Left colon (tissue), 2 donors: ENCODE measurements around the gene ABCF1. TPM values are rescaled to one million over a fixed set of nuclear protein-coding genes. Genes with fewer than 3 reads are reported as not detected.
"Not testable (repeated sequence)": the region's sequence is repeated elsewhere in the genome, so short reads cannot be mapped to it uniquely, and the experiment has no call there.

Source experiments
- ATAC-seq: fragments of 200-7000 bp; cut with Tn5 transposase; one replicate; pipeline ENCODE4 v1.9.1; 2020; ENCODE audit warnings: mild to moderate bottlenecking, moderate library complexity
- DNase-seq, 2 donors: peaks; one replicate each; pipeline ENCODE4 v3.0.0-alpha.2; 2020
- intact Hi-C, 2 donors: fragments of 100-400 bp; cut with DNase I in 1 of 2; cut with micrococcal nuclease in 1 of 2; formaldehyde crosslinking; loops; one replicate each; pipeline versions ENCODE4 v1.11.2 to v1.14.0; 2022; cut with DNase I, micrococcal nuclease
- long read RNA-seq: library from polyadenylated mRNA; unstranded; transcript quantifications from one replicate; pipeline ENCODE4 v2.0.0, GENCODE V29; 2021
- total RNA-seq, 2 donors: library from RNA; stranded (reverse); fragmentation: NEBNext Ultra II Directional; extraction: Animal tissue kit (Norgen Biotek cat#: 25700); gene quantifications; one replicate each; pipeline ENCODE4 v1.2.1, GENCODE V29; 2021
- donor health status: DM: no; HTN: no; CAD: no.
- donor health status: DM: yes; HTN: yes; CAD: no.

The ABCF1 gene
- 10 to 100 TPM; 41.7 to 52.0 TPM for total RNA-seq
- long read RNA-seq, transcript ABCF1-201 (25 exons, 3,481 nt): major isoform, 10 of 76 reads
- long read RNA-seq, partial matches to known transcripts: 45 of 76 reads
- long read RNA-seq, other reads (novel, unspliced or antisense): 20 of 76 reads

GRCh38 chr6:30571075-30571761, at the start of gene ABCF1:
Gene ABCF1 (plus strand): TSS chr6:30571442. CDS start chr6:30571488, 46 bp downstream.
- ATAC-seq (peak; percentile 98), DNase-seq (peak; percentile 97 to 100)
- intact Hi-C loops: no loop called here

DNA sequence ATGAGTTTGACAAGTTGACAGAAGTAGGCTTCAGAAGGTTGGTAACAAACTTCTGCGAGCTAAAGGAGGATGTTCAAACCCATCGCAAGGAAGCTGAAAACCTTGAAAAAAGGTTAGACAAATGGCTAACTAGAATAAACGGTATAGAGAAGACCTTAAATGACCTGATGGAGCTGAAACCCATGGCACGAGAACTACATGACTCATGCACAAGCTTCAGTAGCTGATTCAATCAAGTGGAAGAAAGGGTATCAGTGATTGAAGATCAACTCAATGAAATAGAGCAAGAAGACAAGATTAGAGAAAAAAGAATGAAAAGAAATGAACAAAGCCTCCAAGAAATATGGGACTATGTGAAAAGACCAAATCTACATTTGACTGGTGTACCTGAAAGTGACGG, 49.3 kb upstream of the ABCF1 start:
- ATAC-seq, intact Hi-C loops, DNase-seq: not testable (repeated sequence)

DNA sequence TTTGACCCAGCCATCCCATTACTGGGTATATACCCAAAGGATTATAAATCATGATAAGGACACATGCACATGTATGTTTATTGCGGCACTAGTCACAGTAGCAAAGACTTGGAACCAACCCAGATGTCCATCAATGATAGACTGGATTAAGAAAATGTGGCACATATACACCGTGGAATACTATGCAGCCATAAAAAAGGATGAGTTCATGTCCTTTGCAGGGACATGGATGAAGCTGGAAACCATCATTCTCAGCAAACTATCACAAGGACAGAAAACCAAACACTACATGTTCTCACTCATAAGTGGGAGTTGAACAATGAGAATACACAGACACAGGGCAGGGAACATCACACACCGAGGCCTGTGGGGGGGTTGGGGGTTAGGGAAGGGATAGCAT, 44.8 kb upstream of the ABCF1 start:
- intact Hi-C loops, ATAC-seq, DNase-seq: not testable (repeated sequence)

GRCh38 chr6:30529349-30529875, 41.8 kb upstream of the ABCF1 start:
- ATAC-seq, DNase-seq, intact Hi-C loops: not testable (repeated sequence)

DNA sequence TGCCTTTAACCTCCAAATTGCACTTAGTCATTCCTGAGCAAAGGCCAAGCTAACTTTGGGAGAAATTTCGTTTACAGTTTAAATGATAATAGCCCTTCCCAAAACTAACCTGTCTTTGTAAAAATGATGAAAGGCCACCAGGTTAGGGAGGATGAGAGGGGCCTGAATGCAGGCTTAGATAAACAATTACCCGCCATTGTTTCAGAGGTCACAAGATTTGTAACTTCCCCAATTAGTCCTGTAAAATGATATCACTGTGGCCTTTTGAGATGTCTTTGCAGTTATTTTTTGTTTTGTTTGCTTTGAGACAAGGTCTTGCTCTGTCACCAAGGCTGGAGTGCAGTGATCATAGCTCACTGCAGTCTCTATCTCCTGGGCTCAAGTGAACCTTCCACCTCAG, 41.2 kb upstream of the ABCF1 start:
- ATAC-seq: no peak
- no peak for DNase-seq
- intact Hi-C loops: loop anchor here in 1 of 2 donors (5.0 kb wide), 1 partner anchor 48 kb away; no protein-coding TSS in a partner anchor

DNA sequence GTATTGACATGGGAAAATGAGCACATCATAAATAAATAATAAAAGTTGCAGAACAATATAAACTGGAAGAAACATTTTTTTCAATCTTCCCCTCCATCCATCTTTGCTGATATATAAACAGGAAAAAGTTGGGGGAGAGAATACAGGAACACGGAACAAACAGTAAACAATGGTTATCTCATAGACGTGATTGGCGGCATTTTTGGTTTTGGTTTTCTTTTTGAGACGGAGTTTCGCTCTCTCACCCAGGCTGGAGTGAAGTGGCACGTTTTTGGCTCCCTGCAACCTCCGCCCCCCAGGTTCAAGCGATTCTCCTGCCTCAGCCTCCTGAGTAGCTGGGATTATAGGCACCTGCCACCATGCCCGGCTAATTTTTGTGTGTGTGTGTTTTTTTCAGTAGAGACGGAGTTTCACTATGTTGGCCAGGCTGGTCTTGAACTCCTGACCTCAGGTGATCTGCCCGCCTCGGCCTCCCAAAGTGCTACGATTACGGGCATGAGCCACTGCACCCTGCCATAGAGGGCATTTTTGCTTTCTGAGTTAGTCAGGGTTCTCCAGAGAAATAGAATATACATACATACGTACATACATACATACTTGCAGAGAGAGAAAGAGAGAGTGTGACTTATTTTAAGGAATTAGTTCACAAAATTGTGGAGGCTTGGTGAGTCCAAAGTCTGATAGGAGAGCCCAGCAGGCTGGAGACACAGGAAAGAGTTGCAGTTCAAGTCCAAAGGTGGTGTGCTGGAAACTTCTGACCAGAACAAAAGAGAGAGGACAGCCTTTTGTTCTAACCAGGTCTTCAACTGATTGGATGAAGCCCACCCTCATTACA, 37.6 kb upstream of the ABCF1 start:
- intact Hi-C loops: loop anchor here in 1 of 2 donors (5.0 kb wide), 1 partner anchor 51 kb away; no protein-coding TSS in a partner anchor
- ATAC-seq (peak; percentile 77), DNase-seq (no peak)

DNA sequence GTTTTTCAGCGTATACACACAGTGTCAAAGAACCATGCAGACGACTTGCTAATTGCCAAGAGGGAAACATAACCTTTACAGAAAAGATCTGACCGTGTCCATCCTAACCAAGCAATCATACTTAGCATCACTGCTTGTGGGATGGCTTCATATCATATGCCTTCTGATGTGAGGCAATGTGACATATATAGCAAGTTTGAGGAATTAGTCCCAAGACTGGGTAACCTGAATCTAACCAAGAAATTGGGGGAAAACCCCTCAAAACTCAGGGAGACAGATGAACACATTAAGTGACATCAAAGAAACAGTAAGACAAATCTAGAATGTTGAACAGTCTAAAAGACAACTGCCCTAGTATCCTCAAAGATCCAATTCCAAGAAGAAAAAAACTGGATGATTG, 33.3 kb upstream of the ABCF1 start:
- no peak for ATAC-seq

DNA sequence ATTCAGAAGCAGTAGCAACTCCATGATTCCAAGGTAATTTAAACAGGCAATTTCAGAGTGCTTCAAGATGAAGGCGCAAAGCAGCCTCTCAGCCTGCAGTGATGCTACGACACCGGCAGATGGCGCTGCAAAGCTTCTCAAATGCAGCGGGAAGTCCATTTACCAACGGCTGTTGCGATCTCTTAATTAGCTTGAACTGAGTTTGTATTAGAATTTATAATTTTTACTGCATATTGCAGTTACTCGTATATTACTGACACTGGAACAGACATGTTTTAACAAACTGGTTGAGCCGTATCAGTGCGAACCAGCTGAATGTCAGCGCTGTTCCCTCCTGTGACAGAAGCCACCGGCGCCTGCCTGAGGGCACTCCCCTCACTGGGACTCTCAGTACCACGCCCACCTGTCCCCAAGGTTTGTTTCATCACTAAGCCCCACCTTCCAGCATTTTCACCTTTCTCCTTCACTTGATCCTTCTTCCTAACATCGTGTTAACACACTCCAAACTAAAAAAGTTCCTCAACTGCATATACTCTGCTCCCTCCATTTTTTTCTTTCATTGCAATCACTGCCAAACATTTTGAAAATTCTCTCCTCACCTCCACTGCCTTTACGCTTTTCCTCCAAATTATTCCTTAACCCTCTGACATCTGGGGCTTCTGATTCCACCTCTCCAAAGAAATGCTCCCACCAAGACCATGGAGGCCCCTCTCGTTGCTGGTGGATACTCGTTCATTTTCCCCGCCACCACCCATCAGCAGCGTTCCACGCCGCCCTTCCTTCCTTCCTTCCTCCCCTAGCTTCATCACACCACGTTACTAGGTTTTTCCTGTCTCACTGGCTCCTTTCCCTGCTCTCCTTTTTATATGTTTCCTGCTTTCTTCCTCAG, 29.5 kb upstream of the ABCF1 start:
- peak; percentile 67 to 73 for DNase-seq
- peak; percentile 88 for ATAC-seq
- intact Hi-C loops: loop anchor here in 1 of 2 donors (10.0 kb wide), 1 partner anchor 57 kb away; the partner anchor contains the start of gene HLA-E

More for the DNA sequence above, 33.3 kb upstream of the ABCF1 start:
- intact Hi-C loops: no loop called here
- DNase-seq: no peak

DNA sequence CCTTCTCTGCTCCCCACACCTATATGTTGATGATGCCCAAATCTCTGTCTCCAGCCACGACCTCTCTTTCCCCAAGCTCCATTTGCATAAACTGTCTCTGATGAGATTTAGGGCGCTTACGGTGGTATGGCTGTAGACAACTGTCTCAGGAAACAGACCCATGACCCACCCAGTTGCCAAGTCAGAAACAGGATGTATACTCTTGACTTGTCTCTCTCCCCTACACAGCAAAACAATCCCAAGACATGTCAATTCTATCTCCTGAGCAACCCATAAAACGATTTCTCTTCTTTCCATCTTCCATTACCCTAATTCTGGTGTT, 28.9 kb upstream of the ABCF1 start:
- no peak for DNase-seq
- no peak for ATAC-seq
- intact Hi-C loops: loop anchor here in 1 of 2 donors (10.0 kb wide), 1 partner anchor 58 kb away; the partner anchor contains the start of gene HLA-E

- DNase-seq: no peak
- ATAC-seq: no peak
- intact Hi-C loops: loop anchor here in 1 of 2 donors (10.0 kb wide), 1 partner anchor 58 kb away; the partner anchor contains the start of gene HLA-E
Observed at GRCh38 chr6:30542915-30543314, 28.3 kb upstream of the ABCF1 start.

DNA sequence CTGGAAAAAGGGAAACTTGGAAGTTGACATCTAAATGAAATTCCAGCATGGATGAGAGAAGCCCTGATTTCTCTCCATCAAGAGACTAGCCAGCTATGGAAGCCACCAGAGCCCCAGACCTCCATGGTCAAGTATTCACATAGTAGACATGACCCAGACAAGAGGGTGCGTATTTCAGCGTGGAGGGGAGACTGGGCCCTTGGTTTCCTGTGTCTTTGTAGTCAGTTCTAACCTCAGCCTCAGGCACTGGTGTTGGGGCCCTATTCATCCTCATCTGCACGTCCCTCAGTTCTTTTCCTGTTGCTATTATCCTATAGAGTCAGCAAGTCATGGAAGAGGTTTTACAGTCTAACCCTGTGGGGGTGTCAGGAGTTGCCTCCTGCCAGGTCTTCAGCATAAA, 27.4 kb upstream of the ABCF1 start:
- ATAC-seq: no peak
- intact Hi-C loops: loop anchor here in 1 of 2 donors (10.0 kb wide), 1 partner anchor 59 kb away; the partner anchor contains the start of gene HLA-E
- no peak for DNase-seq

DNA sequence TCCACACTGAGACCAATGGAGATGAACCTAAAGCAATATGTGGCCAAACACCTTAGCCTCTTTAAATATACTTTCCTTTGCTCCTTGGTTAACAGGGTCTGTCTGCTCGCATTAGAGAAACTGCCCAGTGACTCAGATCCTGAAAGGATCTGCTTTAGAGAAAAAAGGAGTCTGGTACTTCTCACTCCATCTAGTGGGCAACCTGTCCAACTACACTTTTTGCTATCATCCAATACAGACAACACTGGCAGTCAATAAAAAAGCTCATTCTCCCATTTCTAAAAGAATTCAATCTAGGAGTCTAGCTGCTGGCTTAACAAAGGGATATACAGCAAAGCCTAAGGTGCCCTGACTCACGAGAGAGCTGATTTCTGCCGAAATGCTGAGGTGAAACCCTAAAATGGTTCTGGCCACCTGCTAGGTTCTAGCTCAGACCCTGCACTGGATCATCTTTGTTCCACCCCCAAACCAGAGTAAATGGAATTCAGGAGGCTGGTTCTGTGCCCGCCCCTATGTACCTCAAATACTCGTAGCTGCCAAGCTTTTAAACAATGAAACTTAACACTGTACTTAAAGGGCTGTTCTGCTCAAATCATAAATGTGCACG, 26.5 kb upstream of the ABCF1 start:
- peak; percentile 64 for ATAC-seq
- intact Hi-C loops: loop anchor here in 1 of 2 donors (10.0 kb wide), 1 partner anchor 60 kb away; the partner anchor contains the start of gene HLA-E
- no peak for DNase-seq

DNA sequence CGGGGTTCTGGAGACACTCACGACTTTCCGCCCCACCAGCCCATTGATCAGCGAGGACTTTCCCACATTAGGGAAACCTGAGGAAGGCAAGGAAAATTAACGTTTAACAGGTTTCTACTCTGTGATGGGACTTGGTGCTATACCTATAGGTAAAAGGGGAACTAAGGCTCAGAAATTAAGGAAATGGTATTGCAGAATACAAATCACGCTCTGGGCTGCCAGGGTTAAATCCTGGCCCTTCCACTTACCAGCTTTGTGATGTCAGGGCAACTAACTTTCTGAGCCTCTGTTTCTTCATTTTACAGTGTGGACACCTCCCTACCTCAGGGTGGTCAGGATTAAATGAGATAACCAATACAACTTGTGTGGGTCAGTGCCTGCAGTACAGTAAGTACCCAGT, 23.8 kb upstream of the ABCF1 start:
- DNase-seq (no peak), ATAC-seq (no peak)
- intact Hi-C loops: loop anchor here in 1 of 2 donors (10.0 kb wide), 1 partner anchor 63 kb away; the partner anchor contains the start of gene HLA-E

DNA sequence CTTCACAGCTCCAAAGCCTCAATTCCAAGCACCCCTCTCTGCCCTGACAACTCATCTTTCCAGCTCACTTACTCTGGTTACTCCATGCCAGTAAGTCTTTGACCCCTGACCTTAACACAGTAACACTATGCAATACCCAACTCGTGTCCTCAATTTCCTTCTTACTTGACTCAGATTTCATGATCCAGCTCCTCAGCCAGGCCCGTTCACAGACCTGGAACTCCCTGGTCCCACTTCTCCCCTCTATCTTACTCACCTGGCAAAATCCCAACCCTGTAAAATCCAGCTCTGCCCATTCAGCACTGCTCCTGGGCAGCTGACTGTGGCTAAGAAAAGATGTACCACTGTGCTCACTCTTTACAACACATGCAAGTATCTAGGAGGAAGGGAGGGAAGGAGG, 22.9 kb upstream of the ABCF1 start:
- ATAC-seq (no peak), DNase-seq (no peak)
- intact Hi-C loops: loop anchor here in 1 of 2 donors (10.0 kb wide), 1 partner anchor 64 kb away; the partner anchor contains the start of gene HLA-E

DNA sequence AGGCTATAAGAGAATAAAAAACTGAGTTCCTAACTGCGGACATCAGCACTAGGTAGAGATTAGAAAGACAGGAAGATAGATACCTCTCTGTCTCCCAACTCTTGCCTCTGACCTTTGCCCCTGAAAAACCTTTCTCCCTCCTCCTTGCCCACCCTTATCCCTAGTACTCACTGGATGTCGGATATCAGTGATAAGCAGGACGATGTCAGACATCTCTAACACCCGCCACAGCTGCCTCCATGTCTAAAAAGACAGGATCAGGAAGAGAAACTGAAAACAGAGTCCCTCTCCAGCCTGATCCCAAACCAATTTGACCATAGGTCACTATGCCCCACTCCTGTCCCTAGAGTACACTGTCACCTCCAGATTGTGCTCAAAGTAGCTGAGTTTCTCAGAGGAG, 16.8 kb upstream of the ABCF1 start:
- no peak for DNase-seq
- intact Hi-C loops: no loop called here
- ATAC-seq: no peak

- intact Hi-C loops: no loop called here
- ATAC-seq: peak; percentile 8
Observed at GRCh38 chr6:30554962-30555815, 16.1 kb upstream of the ABCF1 start.

DNA sequence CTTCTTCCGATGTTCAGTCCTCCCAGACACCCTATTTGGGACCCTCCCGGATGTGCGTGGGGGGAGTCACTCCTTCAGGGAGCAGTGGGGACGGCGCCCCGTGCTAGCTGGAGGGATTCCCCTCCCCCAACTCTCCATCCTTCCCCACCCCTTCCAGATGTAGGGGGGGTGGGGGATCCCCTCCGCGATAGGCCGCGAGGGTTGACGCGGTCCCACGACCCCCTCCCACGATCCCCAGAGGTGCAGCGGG, 15.5 kb upstream of the ABCF1 start:
- ATAC-seq: no peak
- intact Hi-C loops: no loop called here
- no peak for DNase-seq

More at GRCh38 chr6:30554962-30555815, 16.1 kb upstream of the ABCF1 start:
- peak in 1 of 2 donors; percentile 65 for DNase-seq
